Stimulated activated CD4-positive, alpha-beta T cell treated with anti-CD3 and anti-CD28 coated beads, Interleukin-12 subunit alpha, Interleukin-12 subunit beta, amount 100 ng/mL, for 4 hours (primary cell): ENCODE data around the gene CLEC18B.
A peak's percentile ranks its signal among the peaks of the same experiment; 100 is the strongest.
"Not testable (repeated sequence)": the region's sequence is repeated elsewhere in the genome, so short reads cannot be mapped to it uniquely, and the experiment has no call there.

Experiments
- DNase-seq: peaks from one replicate; pipeline ENCODE4 v3.0.0-alpha.2; 2020

Gene CLEC18B

GRCh38 chr16:74404148-74404933, 16.9 kb downstream of the CLEC18B start:
- DNase-seq, result not testable (repeated sequence)

GRCh38 chr16:74400238-74400637, 21.0 kb downstream of the CLEC18B start:
- not testable (repeated sequence) for DNase-seq

DNA sequence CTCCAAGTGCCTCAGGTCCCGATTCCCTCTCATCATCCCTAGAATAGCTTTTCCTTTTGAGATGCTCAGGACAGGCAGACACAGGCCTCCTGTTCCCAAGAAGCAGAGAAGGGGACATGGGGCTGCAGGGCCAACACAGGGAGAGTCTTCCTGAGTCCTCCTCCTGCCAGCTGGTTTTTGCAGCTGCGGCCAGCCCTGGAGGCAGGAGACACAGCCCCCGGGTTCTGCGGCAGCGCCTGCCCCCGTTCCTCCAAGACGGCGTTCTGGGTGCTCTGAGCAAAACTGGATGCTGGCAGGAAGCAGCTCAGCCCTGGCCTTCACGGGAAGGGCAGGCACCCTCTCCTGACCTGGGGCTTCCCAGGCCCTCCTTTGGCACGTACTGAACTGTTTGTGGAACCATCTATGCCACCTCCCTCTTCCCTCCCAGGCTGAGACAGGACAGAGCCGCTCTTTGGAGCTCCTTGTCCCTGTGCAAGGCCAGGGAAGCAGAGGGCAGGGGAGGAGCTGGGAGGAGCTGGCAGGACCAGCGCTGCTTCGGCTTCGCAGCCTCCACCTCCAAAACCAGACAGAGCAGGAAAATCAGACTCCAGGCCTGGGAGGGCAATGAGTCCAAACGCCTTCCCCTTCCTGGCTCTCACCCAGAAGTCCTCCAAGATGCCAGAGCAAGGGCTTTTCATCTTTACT, 22.9 kb downstream of the CLEC18B start:
- DNase-seq, result not testable (repeated sequence)

GRCh38 chr16:74396521-74397017, 24.7 kb downstream of the CLEC18B start:
- DNase-seq, result not testable (repeated sequence)

GRCh38 chr16:74394604-74395003, 26.7 kb downstream of the CLEC18B start:
- DNase-seq, result not testable (repeated sequence)

DNA sequence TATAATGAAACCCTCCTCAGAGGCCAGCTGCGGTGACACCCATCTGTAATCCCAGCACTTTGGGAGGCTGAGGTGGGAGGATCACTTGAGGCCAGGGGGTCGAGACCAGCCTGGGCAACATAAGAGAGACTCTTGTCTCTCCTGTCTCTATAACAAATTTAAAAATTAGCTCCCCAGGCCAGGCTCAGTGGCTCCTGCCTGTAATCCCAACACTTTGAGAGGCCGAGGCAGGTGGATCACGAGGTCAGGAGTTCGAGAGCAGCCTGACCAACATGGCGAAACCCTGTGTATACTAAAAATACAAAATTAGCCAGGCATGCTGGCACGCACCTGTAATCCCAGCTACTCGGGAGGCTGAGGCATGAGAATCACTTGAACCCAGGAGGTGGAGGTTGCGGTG, 27.1 kb downstream of the CLEC18B start:
- not testable (repeated sequence) for DNase-seq

GRCh38 chr16:74391454-74392050, 29.7 kb downstream of the CLEC18B start:
- not testable (repeated sequence) for DNase-seq

DNA sequence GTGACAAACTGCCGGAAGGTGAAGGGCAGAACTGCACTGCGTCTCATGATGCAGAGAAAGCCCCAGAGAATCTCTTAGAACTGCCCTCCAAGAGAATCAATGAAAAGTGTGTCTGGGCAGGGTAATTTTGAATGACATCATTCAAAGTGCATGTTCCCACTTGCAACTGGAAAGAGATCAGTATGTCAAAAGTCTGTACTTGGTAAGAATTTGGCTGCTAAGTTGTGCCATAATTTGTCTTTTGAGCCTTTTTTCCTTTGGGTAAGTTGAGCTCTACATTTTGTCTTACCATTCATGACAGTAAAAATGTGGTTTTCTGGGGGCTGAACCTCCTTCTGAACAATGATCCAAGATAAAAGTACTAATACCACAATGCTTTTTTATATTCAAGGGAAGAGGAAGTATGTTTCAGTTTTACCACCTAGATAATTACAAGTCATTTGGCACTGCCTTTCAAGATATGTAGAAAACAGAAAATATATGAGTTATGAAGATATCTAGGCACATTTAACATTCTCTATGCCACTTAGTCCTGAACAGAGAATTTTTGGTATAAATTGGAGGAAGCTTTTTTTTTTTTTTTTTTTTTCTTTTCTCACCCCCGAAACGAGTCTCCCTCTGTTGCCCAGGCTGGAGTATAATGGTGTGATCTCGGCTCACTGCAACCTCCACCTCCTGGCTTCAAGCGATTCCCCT, 38.8 kb downstream of the CLEC18B start:
- not testable (repeated sequence) for DNase-seq

DNA sequence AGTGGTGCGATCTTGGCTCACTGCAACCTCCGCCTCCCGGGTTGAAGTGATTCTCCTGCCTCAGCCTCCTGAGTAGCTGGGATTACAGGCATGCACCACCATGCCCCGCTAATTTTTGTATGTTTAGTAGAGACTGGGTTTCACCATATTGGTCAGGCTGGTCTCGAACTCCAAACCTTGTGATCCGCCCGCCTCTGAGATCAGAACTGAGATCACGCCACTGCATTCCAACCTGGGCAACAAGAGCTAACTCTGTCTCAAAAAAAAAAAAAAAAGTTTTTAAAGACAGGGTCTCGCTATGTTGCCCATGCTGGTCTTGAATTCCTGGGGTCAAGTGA, 47.5 kb downstream of the CLEC18B start:
- DNase-seq, result not testable (repeated sequence)

DNA sequence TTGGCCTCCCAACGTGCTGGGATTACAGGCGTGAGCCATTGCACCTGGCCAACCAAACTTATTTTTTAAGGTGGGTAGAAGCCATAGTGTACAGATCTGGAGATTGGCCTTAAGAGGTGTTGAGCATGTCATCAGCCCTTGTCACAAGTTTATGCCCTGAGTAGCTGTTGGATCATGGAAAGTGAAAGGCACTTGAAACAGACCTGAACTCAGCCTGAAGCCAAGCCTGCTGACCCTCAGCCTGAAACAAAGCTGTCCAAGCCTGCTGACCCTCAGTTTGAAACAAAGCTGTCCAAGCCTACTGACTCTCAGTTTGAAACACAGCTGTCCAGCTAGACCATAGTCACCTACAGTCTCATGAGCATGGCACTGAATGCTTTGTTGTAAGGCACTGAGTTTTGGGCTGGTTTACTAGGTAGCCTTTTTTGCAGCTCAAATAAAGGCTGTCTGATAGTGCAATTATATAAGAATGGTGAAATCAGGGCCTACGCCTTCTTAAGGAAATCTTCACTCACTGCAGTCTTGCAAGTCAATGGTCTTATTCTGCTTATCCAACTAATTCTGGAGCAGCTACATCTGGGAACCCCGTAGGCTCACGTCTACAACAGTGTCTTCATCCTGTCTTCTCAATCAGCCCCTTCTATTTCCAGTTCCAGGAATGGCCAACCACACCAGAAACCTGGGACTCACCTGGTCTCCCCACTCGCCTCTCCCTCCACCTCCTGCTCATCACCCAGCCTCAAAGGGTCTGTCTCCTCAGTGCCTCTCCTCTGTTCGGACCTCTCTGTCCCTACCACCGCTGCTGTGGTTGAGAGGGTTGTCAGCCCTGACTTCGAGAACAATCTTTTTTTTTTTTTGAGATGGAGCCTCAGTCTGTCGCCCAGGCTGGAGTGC, 48.1 kb downstream of the CLEC18B start:
- DNase-seq, result no peak

- DNase-seq, result no peak
Measured at GRCh38 chr16:74372369-74372768, 48.9 kb downstream of the CLEC18B start.

GRCh38 chr16:74370338-74371135, 50.7 kb downstream of the CLEC18B start:
- not testable (repeated sequence) for DNase-seq

GRCh38 chr16:74368002-74368911, 53.0 kb downstream of the CLEC18B start:
- DNase-seq, result peak; percentile 95

GRCh38 chr16:74367469-74368001, 53.7 kb downstream of the CLEC18B start:
- DNase-seq, result not testable (repeated sequence)

DNA sequence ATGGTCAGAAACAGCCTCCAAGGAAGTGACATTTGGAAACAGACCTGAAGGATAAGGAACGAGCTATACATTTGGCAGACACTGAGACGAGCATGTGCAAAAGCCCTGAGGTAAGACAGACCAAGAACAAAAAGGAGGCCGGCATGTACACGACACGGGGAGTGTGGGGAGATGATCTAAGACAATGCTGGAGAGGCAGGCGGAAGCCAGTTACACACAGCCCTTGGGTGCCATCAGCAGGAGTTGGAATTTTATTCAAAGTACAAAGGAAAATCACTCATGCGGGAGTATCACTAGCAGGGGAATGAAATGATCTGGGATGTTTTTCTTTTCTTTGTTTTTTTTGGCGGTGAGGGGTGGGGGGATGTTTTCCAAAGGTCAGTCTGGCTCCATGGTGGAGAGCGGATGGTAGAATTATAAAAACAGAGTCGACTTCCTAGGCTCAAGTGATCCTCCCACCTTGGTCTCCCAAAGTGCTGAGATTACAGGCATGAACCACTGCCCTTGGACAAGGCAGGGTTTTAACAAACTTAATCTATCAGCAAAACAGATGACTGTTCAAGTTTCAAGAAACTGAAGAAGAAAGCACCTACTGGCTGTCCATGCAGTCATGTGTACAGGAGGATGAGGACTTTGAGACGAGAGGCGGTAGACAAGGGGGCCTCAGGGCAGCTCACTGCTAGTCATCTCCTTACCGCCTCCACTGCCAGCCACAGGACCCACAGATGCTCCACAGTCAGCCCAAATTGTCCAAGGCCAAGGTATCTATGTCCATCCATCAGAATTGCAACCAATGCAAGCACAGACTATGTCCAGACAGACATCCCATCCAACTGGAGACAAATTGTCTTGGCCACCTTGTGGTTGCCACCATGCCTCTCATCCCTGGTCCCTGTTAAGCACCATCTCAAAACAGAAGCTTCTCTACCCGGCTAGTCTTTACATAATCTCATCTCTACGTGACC, 59.4 kb downstream of the CLEC18B start:
- DNase-seq, result not testable (repeated sequence)
